ENCODE results near the gene RAD51D.
"Not testable (repeated sequence)": the region's sequence is repeated elsewhere in the genome, so short reads cannot be mapped to it uniquely, and the experiment has no call there.

RAD51D gene

DNA sequence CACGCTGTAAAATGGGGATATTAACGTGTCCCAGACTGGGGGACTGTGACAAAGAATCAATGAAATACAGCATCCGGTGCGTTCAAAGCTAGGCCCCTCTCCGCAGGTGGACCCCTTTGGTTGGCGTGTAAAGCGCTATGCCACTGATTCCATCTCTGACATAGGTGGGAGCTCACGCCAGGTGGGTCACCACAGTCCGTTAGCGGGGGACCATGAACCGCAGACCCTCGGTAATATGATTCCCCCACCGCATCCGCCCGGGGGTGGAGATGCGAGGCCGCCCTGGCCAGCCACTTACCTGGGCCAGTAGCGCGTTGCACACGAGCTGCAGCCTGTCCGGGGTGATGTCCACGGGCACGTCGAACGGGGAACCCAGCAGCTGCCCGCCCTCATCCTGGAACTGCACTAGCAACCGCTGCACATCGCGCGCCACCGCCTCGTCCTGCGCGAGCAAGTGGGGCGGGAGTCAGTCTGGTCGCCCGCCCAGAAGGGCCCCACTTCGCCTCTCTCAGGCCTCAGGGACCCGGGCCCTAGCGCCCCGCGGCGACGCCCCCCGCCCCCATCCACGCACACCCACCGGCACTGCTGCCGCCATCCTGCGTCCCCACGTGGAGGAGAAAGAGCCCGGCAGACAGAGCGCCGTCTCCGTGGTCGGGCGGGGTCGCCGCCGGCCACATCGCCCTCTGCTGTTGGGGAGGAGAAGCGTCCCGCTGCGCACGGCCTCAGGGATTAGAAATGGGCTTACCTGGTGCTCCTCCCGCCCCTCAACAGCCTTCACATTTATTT is 22.2 kb upstream of the RAD51D start, which contains the start of gene NLE1:
Gene NLE1 (minus strand): TSS at position 623 of the 786 bp plus-strand sequence. CDS start 28 bp downstream, at position 595.
- peak; percentile 37 to 64 for DNase-seq

- DNase-seq: no peak
Observed at GRCh38 chr17:35138218-35138617, 18.6 kb upstream of the RAD51D start.

- no peak for DNase-seq
Observed at GRCh38 chr17:35135322-35135721, 15.7 kb upstream of the RAD51D start.

- no peak for DNase-seq
Observed at GRCh38 chr17:35132816-35133550, 13.3 kb upstream of the RAD51D start.

DNA sequence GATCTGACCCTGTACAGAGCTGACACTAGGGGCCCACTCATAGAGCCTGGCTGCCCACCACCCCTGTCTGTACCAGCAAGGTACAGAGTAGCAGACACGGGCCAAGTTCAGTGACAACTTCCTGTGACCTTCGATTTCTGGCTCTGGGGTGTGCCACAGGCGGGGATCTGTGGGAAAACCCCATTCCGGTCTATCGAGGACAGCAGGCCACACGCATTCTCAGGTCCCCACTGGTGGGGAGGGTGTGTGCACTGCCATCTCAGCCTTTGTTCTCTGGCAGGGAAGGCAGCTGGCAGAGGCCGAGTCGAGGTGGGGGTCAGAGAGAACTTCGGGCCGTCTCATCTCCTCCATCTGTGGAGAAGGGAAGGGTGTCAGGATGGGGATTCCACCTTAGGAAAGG is 12.4 kb upstream of the RAD51D start:
- DNase-seq: no peak

DNA sequence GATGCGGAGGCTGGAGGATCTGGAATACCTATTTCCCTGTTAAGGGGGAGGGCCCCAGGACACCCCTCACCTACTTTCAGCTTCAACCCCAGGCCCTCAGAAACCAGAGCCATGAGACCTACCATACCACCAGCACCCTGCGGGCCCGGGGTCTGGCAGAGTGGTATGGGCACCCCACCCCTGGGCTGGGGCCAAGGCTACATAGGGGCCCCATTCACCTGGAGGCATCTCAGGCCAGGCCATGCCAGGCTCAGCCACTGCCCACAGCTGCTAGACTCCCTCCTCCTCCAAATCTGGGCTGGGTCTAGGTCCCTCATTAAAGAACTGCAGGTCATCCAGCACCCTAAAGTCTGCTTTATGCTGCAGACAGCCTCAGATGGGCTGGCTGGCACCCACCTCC is 10.7 kb upstream of the RAD51D start:
- DNase-seq: no peak

GRCh38 chr17:35129973-35130351 is 10.3 kb upstream of the RAD51D start:
- no peak for DNase-seq

- no peak for DNase-seq
Observed at GRCh38 chr17:35129154-35129972, 9.7 kb upstream of the RAD51D start.

GRCh38 chr17:35127751-35128514 is 8.3 kb upstream of the RAD51D start:
- DNase-seq: no peak

GRCh38 chr17:35121315-35121714 is 1.7 kb upstream of the RAD51D start, which contains the start of gene FNDC8:
Gene FNDC8, plus strand, starts transcription at chr17:35121615. Its CDS starts 79 bp downstream, at chr17:35121694.
- DNase-seq: no peak

- no peak for DNase-seq
Observed at GRCh38 chr17:35117984-35118383, 1.7 kb downstream of the RAD51D start.

DNA sequence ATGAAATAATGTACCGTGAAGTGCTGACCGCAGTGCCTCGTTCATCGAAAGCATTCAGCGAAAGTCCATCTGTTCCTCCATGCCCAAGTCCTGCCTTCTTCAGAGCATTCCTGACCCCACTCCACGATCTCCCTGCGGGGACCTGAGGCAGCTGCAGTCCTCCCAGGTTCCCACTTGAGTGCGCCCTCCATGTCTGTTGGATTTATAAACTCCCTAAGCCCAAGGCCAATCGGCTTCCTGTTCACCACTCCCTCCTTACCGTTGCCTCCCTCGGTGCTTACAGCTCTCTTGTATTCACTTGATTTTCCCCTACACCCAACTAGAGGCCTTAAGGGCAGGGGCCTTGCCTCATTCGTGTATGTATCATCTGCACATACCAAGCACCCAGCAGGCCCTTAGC is 2.8 kb downstream of the RAD51D start:
- DNase-seq: no peak

GRCh38 chr17:35110791-35111190 is 8.9 kb downstream of the RAD51D start:
- DNase-seq: not testable (repeated sequence)

GRCh38 chr17:35104844-35105450 is 14.7 kb downstream of the RAD51D start:
- DNase-seq: no peak

DNA sequence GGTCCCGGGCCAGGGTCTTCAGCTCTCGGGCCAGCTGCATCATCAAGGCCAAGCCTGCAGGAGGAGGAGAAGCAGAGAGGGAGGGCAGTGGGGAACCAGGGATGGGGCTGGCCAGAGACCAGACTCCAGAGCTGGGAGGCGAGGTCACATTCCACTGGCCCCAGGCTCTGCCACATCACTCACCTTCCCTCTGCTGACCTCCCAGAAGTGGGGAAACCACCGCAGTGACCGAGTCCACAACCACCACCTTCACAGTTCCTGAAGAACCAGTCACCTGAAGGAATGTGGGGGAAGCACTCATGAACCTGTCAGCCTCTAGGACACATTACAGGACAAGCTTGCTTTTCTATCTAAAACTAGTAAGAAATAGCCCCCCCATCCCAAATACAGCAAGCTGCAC is 16.4 kb downstream of the RAD51D start:
- no peak for DNase-seq

DNA sequence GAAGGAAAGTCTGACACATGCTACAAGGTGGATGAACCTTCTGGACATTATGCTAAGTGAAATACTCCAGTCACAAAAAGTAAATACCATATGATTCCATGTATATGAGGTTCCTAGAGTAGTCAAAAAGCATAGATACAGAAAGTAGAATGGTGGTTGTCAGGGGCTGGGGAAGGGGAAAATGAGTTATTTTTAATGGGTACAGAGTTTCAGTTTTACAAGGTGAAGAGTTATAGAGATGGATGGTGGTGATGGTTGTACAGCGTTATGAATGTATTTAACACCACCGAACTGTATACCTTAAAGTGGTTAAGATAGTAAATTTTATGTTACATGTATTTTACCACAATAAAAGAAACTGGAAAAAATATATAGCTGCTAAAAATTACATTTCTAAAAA is 17.9 kb downstream of the RAD51D start:
- DNase-seq: no peak

DNA sequence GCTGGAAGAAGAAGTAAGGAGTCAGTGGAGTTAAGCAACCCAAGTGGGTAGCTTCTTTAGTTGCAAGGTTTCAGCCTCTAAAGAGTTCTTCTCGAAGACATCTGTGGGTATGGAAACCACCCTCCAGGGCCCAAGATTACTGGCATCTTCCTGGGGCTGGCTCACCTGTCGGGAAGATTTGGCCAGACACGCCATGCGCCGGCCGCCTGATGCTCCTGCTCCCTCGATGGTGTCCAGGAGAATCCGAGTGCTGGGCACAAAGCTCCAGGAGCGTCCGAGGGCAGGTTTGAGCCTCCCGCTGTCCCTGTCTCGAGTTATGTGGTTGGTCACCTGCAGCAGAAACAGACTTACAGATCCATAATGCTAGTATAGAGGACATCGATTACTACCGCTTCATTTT is 18.6 kb downstream of the RAD51D start:
- DNase-seq: no peak

DNA sequence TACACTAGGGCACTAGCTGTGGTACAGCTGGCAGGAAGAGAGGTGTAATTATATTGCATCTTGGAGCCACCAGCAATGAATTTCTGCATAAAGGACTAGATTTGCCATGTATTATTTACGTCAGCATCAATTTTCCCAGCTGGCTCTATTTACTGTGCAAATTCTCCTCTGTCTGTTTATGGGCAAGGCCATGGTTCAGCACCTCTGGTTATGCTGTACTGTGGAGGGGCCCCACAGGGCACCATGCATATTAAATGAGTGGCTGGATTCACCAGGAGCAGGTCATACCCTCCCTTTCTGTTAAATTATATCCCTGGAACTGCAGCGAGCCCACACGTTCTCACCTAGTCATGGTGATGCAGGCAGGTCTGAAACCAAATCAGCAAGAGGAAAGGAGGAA is 19.8 kb downstream of the RAD51D start:
- DNase-seq: no peak

GRCh38 chr17:35097776-35098175 is 21.9 kb downstream of the RAD51D start:
- no peak for DNase-seq

- DNase-seq: no peak
Observed at GRCh38 chr17:35095741-35096140, 23.9 kb downstream of the RAD51D start.

GRCh38 chr17:35094902-35095301 is 24.8 kb downstream of the RAD51D start:
- no peak for DNase-seq

DNA sequence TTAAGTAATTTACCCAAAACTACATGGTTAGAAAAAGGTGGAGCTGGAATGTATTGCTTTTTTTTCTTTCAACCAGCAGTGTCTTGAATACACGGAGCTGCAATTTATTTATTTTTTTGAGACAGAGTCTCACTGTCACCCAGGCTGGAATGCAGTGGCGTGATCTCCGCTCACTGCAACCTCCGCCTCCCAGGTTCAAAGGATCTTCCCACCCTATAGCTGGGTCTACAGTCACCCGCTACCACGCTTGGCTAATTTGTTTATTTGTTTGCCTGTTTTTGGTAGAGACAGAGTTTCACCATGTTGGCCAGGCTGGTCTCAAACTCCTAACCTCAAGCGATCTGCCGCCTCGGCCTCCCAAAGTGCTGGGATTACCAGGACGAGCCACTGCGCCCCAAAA is 29.0 kb downstream of the RAD51D start:
- not testable (repeated sequence) for DNase-seq

Measured in NCI-H187 (cell line).